Activated CD8-positive, alpha-beta memory T cell treated with anti-CD3 and anti-CD28 coated beads for 4 hours (primary cell): ENCODE results near the gene NAV2.
A peak's percentile ranks its signal among the peaks of the same experiment; 100 is the strongest.
"Not testable (repeated sequence)": the region's sequence is repeated elsewhere in the genome, so short reads cannot be mapped to it uniquely, and the experiment has no call there.

Experiments used
- DNase-seq, 2 donors: peaks; one replicate each; pipeline ENCODE4 v3.0.0-alpha.2; 2020; ENCODE audit warnings: low read depth in 2 of 2

The NAV2 gene

DNA sequence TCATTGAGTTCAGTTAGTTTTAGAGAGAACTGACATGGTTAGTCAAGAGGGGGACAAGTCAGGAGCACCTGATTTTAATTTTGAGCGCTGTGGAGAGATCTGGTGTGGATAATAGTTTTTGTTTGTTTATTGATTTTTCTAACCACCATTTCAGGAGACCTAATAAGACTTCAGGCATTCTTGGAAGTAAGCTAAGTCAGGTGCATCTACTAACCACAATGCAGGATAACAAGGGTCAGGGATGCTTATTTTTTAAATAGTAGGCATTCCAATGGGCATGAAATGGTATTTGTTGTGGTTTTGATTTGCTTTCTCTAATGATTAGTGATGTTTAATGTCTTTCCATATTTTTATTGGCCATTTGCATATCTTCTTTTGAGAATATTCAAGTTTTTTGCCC is 212.1 kb downstream of the NAV2 start:
- DNase-seq = no peak

DNA sequence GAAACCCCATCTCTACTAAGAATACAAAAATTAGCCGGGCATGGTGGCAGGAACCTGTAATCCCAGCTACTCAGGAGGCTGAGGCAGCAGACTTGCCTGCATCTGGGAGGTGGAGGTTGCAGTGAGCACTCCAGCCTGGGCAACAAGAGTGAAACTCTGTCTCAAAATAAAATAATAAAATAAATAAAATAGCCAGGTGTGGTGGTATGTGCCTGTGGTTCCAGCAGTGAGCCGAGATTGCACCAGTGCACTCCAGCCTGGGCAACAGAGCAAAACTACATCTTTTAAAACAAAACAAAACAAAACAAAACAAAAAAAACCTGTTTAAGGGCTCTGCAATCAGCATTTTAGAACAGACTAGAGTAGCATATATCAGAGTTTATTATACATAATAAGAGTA is 214.8 kb downstream of the NAV2 start:
- not testable (repeated sequence) for DNase-seq

DNA sequence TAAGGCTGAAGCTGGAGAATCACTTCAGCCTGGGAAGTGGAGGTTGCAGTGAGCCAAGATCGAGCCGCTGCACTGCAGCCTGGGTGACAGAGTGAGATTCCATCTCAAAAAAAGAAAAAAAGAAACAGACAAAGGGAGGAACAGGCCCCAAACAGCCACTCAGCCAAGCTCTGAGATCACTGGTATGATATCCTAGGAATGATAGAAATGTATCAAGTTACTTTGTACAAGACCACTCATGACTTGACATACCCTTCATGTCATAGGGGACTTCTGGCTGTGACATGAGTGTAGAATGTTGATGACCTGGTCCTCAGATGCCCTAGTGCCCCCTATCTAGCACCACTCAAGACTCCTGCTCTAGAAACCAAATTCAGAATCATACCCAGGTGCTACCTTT is 216.5 kb downstream of the NAV2 start:
- DNase-seq = no peak

DNA sequence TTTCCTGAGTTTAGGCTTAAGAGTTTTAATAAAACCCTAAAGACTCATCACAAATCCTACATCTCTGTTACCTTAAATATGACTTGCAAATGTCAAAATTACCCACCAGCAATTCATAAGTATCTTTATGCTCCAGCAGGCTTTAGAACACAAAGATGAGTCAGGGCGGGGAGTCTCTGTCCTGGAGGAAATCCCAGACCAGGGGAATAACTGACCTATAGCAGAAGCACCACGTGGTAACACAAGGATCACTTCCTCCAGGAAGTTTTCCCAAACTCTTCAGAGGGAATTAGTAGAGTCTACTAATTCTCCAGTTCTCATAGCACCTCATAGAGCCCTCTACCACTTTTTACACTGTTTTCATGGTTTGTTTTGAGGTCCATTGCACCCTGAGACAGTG is 217.0 kb downstream of the NAV2 start:
- no peak for DNase-seq

DNA sequence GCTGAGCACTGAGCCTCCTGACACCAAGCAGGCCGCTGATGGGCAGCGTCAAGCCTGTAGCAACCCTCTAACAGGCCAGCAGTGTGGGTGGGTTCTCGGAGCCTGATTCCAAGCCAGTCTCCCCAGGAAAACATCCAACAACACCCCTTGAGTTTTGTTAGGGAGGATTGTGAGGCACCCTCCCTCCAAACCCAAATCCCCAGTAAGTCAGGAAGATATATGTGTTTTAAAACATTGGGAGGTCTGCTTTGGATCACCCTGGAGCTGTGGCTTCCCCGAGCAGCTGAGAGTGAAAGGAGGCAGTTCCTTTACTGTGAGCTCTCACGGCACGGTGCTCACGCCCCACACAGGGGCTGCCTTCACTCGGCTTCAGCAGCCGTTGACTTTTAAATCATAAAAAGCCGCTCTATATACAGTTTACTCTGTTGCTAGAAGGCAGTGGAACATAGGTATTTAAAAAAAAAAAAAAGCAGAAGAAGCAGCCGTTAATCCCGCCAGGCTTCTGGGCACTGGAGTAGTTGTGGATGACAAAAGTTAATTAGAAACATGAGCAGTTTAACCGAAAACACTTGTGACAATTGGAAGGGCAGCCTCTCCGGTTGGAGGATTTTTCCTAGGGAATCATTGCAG is 218.6 kb downstream of the NAV2 start:
- no peak for DNase-seq

DNA sequence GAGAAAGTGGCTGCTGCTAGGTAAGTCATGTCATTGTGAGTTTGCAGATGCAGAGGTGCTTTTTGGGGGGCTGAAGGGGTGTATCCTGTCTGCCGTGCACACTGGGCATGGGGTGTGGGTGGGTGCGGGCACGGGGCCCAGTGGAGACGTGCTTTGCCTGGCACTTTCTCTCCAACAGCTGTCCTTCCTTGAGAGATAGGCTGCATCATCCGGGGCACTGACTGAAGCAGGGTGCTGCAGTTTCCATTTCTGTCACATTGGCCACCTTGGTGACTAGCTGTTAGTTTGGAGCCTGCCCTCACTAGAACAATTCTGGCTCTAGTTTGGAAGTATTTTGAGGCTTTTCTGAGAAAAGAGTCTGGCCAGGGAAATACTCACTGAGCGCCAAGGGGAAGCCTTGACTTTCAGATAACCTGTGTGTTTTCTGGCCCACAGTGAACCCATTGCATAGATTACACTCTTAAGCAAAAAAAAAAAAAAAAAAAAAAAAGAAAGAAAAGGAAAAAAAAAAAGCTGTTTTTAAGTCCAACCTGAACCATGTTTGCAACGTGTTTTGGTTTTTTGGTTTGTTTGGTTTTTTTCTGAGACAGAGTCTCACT is 219.2 kb downstream of the NAV2 start:
- no peak for DNase-seq

DNA sequence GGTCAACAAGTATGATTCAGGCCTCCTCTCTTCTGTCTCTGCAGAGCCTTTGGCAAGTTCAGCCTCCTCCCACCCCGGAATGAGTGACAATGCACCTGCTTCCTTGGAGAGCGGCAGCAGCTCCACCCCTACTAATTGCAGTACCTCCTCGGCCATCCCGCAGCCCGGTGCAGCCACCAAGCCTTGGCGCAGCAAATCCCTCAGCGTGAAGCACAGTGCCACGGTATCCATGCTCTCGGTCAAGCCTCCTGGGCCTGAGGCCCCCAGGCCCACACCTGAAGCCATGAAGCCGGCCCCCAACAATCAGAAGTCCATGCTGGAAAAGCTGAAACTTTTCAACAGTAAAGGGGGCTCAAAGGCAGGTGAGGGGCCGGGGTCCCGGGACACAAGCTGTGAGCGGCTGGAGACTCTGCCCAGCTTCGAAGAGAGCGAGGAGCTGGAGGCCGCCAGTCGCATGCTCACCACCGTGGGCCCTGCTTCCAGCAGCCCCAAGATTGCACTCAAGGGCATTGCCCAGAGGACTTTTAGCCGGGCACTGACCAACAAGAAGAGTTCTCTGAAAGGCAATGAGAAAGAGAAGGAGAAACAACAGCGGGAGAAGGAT is 220.6 kb downstream of the NAV2 start:
- no peak for DNase-seq

DNA sequence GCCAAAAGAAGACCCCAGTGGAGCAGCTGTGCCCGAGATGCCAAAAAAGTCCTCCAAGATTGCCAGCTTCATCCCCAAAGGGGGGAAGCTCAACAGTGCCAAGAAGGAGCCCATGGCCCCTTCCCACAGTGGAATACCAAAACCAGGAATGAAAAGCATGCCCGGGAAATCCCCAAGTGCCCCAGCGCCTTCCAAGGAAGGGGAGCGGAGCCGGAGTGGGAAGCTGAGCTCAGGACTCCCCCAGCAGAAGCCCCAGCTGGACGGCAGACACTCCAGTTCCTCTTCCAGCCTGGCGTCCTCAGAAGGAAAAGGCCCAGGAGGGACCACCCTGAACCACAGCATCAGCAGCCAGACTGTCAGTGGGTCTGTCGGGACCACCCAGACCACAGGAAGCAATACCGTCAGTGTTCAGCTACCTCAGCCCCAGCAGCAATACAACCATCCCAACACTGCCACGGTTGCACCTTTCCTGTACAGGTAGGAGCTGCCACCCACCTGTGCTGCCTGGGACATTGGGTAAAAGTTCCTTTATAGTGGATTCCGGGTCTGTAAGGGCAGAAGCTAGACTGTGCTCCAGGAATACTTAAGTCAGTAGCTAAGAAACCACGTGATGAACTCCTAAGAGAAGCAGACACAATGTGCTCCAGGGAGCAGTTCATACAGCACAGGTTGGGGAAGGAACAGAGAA is 221.3 kb downstream of the NAV2 start:
- DNase-seq = no peak

DNA sequence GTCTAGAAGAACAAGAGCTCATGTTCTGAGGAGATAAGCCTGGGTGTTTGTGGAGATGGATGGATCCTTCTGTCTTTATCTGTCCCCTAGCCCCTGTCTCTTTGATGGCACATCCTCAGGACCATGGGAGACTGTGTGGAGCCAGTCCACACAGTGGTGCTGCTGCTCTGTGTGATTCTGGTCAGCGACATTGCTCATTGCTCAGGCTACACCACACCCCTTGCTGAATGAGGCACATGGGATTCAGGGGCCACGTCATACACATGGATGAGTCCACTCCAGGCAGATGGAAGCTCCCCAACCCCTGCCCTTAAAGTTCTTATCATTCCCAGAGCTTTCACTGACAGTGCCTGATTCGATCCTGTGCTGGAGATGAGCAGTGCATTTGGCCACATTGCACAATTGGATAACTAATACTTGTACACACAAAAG is 222.2 kb downstream of the NAV2 start:
- DNase-seq = no peak

DNA sequence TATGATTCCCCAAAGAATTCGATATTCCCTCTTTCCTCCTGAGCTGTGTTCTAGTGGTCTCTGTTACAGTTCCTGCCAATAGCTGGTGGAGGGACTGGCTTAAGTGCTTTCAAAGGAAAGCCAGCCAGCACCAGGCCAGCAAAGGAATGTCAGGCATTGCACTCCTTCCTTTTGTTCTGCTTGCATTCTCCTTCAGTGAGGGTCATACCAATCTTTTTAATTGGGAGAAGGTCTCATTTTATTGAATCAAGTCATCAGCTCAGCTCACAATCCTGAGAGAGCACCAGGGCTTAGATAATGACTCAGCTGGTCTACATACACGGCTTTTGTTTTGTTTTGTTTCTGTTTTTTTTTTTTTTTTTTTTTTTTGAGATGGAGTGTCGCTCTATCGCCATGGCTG is 222.9 kb downstream of the NAV2 start:
- no peak for DNase-seq

DNA sequence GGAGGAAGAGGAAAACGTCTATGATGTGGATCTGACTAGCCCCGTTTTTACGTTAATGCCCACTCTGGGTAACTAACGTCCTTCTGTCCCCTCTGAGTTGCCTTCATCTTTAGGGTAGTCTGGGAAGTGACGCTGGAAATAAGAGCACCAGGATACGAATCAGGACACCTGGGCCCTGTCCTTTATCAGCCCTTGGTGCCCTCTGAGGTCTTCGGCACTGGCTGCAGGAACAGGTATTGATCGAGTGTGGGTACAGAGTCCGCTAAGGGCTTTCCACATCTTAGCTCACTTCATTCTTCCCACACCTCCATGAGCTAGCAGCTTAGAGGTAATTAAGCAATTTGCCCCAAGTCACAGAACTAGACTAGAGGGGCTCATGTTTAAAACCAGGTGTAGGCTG is 223.8 kb downstream of the NAV2 start:
- DNase-seq = no peak

DNA sequence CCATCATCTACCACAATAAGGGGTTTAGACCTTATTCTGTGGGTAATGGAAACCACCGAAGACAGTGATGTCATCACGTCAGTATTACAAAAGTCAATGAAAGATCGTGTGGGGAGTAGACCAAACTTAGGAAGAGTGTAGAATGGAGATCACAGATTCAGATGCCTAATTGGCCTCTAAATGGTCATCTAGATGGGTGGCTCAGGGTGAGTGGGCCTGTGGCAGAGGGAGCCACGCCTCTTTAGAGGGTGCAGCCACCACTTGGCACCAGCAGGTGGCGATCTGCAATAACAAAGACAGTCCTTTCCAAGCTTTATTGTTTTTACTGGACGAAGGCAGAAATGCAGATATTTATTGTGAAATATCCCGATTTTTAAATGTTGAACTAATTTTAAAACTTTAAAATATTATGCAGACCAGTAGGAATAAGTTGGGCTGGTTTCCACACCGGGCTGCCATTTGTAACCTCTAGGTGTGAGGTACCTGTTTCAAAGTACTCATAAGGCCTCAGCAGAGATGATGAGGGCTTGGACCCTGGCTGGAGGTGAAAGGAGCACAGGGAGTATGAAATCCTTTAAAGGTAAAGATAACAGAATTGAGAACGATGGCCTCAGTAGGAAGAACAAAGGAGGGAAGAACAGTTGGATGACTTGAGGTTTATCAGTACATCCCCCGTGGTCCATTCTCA is 225.7 kb downstream of the NAV2 start:
- DNase-seq = peak in 1 of 2 donors; percentile 1

DNA sequence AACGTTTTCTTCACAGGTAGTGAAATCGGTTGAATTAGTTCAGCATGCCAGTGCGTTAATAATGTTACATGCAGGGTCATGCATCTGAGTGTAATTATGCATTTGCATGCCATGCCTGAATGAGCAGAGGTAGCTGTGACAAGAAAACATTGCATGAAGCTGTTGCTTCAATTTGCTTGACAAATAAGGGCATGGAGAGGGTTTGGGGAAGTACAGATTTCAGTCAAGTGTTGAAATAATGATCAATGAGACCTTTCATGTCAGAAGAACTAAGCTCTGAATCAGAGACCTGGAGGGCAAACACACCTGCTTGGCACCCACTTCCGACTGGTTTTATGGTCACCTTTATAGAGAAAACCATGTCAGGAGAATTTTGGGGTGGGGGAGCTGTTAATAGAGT is 226.2 kb downstream of the NAV2 start:
- no peak for DNase-seq

DNA sequence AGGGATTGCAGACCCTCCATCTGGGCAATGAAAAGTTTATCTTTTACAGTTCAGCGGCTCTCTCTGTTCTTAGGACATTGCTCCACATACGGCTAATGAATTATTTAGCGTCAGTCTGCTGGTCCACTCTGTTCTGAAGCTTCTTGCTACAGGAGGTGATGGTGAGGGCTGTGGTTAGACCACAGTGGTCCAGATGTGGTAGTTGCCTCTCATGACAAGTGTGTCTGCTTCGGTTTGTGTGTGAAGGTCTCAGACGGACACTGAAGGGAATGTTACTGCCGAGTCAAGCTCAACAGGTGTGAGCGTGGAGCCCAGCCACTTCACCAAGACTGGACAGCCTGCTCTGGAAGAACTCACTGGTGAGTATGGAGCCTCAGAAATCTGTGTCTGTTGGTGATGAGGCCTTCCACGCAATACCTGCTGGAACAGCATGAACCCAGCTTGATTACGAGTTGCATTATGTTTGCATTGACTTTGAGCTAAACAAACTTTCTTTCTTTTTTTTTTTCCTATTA is 226.8 kb downstream of the NAV2 start:
- no peak for DNase-seq

DNA sequence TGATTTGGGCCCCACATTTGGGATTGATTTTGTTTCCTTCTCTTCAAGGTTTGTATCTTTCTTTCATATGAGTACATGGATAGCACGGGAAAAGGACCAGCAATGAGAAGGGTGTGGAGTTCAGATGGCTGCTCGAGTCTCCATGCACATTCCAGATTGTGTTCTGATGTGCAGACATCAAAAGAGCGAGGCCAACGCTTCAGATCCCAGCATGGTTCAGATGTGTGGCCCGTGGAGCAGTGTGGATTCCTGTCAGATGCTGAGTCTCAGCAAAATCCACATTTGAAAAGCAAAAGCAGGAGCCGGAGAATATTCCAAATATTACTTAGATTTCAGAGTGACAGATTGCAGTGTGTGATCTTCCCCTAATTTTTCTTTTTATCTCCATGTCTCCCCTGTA is 228.2 kb downstream of the NAV2 start:
- DNase-seq = no peak

DNA sequence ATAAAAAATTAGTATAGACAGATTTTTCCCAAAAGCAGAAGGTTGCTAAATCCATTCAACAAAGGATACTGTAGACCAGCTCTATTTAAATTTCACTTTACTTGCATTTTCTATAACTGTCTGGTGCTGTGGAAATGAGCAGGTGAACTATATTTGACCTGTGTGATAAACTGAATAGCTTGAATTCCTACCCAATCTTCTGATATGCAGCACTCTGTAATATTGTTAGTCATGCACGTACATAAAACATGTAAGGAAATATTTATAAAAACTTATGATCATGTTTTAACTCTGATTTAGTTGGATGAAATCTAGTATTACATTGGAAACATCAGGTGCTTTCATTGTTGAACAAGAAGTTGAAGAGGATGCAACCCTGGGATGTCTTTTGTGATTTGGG is 234.0 kb downstream of the NAV2 start:
- DNase-seq = no peak

DNA sequence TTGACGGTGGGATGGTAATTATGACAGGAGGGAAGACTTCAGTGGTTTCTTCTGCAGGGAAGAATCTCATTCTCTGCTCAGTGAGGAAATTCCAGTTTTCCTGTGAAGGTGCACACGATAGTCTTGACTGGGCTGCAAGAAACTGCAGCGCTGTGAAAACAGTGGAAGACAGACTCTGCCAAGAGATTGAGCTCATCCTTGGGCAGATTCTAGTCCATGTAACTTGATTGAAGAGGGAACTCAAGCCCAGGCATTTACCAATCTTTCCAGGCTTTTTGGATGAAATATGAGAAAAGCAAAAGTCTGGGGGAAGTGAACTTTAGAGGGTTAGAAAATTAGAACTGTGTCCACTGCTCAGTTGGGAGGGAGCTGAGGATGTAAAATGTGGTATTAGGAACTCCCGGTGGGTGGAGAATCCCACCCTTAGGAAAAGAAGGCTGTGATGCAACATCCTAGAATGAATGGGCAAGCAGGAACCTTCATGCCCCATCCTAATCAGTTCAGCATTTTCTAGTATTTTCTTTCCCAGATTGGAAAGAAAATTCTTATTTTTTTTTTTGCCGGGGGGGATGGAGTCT is 235.0 kb downstream of the NAV2 start:
- DNase-seq = no peak

DNA sequence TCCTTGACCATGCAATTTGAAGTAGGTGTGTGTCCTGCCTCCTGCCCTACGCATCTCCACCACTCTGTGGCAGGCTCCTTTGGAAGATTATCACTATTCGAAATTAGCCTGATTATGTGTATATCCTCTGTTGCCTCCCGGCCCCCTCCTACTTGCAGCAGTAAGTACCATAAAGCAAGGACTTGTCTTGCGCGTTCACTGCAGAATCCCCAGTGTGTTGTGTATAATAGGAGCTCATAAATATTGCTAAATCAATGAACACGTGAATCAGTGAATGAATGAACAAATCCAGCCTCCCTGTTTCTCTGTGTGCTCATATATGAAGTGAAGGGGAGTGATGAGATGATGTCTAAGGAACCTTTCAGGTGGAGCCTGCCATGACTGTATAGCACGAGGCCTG is 237.0 kb downstream of the NAV2 start:
- no peak for DNase-seq

DNA sequence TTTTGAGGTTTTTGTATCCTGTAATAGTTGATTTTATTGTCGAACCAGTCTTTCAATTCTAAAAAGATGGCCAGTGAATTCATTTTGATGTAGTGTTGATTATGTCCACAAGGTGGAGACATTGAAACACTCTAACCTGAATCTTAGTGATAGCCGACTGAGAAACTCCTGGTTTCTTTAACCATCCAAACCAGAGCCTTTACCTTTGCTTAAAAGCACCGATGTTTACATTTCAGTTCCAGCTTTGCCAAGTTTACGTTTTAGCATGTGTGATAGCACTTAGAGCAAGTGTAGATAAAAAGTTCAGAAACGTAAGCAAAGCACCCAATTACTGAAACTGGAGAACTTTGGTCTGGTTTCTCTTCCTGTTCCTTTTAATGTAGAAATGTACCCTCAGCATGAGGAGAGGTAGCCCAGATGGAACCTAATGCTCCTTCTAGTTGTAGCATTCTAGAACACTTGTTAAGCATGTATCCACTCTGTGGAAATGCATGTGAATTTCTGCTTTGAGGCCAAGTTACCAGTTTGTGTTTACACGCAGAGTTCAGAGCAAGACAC is 239.0 kb downstream of the NAV2 start:
- no peak for DNase-seq

DNA sequence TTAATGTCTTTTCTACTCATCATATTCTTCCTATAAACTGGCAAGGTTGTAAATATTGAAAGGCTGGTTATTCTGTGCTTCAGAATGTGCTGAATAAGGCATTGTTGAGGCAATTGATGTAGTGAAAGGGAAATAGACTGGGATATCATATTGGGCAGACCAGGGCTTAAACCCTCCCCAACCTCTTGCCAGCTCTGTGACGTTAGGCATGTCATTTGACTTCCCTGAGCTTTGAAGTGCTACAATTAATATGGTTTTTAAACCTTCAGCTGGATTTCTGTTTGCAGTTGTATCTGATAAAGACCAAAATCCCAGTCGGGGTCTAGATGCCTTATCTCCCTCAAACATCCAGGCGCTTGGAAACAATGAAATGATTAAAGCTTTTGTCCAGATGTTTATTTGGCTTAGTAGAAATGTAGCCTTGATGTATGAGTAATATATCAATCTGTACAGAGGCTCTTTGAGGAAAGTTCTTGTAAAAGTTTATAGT is 239.5 kb downstream of the NAV2 start:
- no peak for DNase-seq

DNA sequence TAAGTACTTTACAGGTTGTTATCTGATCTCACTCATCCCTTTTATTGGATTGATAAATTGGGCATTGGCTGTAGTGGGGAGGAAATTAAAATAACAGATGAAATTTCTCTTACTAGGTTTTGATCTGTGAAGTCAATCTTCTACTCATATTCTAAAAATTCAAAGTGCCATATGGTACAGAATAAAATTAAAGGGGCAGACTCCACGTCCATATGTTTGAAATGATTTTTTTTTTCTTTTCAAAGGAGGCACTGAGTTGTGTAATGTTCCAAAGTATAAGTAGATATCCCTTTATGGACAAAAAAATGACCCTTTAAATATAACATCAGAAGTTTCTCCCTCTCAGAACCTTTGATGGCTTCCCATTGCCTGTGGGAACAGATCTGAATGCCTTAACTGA is 240.3 kb downstream of the NAV2 start:
- DNase-seq = no peak
